Kidney tubule cell (primary cell): ENCODE data around the gene FLACC1.
"Not testable (repeated sequence)": the region's sequence is repeated elsewhere in the genome, so short reads cannot be mapped to it uniquely, and the experiment has no call there.

Experiments used
- DNase-seq: peaks from one replicate; pipeline ENCODE4 v3.0.0-alpha.2; 2018; ENCODE audit warnings: low spot score

FLACC1 gene

DNA sequence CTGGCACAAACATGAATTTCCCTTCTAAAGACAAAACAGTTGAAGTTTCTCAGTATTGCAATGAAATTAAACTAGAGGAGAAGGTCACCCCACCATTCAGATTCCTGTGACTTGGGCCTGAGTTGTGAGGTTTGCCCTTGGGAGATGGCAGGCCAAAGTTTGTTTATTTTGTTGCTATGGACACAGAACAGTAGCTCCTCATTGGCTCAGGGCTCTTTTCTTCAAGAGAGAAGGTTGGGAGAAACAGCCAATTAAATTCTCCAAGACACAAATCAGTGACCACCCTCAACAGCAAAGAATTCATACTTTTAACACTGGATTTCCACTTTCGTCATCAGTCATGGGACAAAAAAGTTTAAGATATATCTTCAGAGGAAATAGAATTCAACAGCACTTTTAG lies at the start of gene FLACC1:
Gene FLACC1, minus strand, starts transcription at position 125 of the 400 bp plus-strand sequence. CDS start 5,941 bp downstream, outside the sequence.
- peak; percentile 61 for DNase-seq

- peak; percentile 46 for DNase-seq
Measured at GRCh38 chr2:201406077-201406662, 49.0 kb upstream of the FLACC1 start.

DNA sequence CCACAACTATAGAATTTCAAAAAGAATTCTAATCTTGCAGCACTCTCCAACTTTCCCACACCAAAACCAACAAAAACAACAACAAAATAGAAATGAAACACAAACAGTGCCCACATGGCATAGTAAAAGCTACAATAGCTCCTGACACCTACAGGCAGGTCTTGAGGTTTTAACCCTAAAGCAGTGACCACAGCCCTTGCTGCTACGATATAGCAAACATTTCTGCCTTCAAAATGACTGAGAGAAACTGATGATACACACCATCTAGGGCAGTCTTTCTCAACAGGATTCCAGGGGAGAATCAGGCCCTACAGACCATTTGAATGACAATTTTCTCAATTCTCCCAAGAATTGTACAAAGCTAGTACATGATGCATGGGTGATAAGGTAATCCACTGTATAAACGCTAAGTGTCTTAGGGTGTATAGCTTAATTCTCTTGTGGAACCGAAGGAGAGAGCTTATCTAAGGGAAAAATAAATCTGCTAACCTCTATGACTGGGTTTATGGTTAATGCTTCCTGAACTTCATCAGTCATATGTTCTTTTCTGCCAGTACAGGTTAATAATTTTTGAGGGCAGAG lies 47.6 kb upstream of the FLACC1 start:
- peak; percentile 33 for DNase-seq

DNA sequence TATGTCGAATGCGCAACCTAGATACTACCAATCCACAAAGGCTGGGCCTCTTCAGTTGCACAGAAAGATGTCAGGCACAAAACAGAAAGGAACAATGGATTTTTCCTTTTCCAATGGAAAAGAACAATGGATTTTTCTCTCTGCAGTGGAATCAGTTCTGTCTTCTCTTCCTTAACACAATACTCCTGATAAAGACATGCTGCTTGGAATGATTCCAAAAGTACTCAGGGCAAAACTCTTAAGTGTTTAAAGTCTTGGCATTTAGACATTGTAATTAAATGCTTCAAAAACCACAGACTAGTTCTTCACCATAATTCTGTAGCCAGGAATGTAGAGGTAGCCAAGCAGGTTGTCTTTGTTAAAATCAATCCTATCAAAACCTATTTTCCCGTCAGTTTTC lies 46.7 kb upstream of the FLACC1 start:
- DNase-seq = peak; percentile 64

- peak; percentile 56 for DNase-seq
Measured at GRCh38 chr2:201402651-201403562, 45.8 kb upstream of the FLACC1 start.

DNA sequence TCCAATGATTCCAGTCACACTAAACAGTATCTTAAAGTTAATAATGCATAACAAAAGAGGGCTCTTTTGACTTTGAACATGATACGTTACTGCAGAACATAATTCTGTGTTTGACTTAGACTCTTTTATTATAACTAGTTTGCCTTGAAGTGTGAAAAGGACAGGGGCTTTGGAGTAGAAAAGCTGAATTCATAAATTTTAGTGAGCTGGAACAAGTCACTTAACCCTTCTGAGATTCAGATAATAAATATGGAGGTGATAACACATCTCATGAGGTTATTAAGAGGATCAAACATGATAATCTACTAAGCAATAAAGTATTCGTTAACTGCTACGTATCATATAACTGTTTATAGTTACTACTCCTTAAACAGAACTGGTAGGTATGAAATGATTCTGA lies 44.7 kb upstream of the FLACC1 start:
- no peak for DNase-seq

- peak; percentile 13 for DNase-seq
Measured at GRCh38 chr2:201396595-201396994, 39.5 kb upstream of the FLACC1 start.

GRCh38 chr2:201383136-201383535 lies 26.0 kb upstream of the FLACC1 start:
- DNase-seq = no peak

DNA sequence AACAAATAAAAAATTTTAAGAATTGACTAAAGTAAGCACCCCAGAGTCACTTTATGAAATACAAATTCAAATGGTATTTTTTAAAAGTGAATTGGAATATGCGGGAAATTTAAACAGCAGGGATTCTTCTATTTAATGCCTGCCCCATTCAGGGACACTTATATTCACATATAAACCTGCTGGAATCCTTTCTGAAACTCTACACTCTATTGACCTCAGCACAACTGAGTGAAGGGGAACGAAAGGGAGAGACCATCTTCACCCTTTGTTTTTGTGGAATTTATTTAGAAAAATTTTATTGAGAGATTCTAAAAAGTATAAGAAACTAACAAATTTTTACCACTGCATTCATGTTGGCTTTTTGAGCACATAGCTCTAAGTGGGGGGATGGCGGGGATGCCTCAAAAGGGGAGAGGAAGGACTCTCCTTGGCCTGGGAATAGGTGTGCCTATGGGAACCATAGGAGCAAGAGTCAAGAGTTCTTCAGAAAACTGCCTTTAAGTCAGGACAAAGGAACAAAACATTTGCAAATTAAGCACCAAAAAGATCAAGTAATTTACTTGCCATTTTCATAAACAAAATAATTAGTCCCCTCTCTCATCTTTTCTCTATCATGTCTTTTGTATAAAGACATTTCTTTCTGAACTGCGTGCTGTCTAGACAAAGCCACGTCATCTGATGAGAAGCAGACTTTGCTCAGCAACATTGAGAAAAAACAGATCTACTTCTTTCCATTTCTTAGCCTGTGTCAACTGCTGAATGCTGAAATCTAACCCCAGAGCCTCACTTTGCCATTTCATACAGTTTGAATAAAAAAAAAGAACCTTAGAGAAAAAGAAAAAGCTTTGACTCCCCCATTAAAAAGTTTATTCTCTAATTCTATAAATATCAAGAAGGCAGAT lies 21.6 kb upstream of the FLACC1 start:
- no peak for DNase-seq

DNA sequence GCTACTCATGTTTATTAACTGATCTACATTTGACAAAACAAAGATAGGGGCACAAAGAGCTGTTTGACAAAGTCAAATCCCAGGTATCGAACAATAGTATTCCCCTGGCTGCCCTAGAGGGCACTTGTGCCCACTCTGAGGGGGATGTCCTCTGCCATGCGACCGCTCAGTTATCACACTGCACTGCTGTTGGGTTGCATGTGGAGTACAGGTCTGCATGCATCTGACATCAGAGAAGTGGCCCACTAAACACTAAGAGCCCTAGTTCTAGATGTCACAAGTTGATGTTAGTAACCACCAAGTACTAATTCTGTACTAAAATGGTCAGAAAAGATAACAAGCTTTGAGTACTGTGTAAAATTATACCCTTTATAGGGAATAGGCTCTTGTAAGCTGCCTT lies 20.1 kb upstream of the FLACC1 start:
- DNase-seq = no peak

- DNase-seq = no peak
Measured at GRCh38 chr2:201369775-201370174, 12.6 kb upstream of the FLACC1 start.

DNA sequence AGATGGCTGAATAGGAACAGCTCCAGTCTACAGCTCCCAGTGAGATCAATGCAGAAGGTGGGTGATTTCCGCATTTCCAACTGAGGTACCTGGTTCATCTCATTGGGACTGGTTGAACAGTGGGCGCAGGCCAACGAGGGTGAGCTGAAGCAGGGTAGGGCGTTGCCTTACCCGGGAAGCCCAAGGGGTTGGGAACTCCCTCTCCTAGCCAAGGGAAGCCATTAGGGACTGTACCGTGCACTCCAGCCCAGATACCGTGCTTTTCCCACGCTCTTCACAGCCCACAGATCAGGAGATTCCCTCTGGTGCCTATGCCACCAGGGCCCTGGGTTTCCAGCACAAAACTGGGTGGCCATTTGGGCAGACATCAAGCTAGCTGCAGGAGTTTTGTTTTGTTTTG lies 12.2 kb upstream of the FLACC1 start:
- not testable (repeated sequence) for DNase-seq

GRCh38 chr2:201366146-201366545 lies 9.0 kb upstream of the FLACC1 start:
- DNase-seq = no peak

- DNase-seq = peak; percentile 70
Measured at GRCh38 chr2:201363857-201364560, 6.9 kb upstream of the FLACC1 start.

GRCh38 chr2:201362396-201362795 lies 5.3 kb upstream of the FLACC1 start:
- peak; percentile 9 for DNase-seq

DNA sequence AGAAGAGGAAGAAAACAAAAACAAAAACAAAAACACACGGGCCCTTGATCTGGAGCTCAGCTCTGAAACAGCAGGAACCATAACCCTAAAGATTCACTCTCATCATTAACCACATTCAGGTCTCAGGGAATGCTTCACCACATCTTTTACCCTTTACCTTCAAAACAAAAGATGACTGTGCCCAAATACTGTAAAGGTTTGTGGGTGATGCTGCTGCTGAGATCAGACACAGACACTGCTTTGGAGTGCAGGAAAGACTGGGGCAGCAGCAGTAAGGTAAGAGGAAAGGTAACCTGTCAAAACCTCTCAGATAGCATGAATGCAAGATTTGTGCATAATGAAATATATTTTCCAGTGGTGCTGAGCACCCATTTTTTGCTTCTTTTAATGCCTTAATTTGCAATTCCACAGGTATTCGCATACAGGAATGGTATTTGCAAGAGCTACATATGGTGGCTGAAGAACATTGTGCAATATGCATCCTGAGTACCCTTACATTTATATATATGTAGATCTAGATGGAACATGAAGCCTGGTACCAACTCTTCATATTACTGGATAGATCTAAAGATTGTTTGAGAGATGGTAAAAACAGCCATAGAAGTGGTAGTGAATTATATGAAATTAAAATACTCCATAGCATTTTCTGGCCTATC lies 4.1 kb upstream of the FLACC1 start:
- DNase-seq = no peak

DNA sequence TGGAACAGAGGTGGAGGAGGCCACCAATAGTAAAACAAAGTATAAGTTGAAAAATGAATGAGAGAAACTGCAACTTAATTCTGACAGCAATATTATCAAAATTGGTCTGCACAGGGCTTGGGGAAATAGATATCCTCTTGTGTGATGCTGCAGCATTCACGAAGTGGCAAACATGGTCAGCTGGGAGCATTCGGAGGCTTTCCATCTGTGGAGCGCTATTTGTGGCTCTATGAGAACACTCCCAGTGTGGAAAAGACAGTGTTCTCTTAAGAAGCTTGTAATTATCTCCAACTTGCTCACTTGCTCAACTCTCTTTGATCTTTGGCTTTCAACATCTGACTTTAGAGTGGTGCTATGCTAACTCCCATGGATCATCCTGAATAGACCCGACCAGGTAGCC lies 3.1 kb upstream of the FLACC1 start:
- DNase-seq = no peak

- peak; percentile 82 for DNase-seq
Measured at GRCh38 chr2:201358684-201359083, 1.5 kb upstream of the FLACC1 start.

DNA sequence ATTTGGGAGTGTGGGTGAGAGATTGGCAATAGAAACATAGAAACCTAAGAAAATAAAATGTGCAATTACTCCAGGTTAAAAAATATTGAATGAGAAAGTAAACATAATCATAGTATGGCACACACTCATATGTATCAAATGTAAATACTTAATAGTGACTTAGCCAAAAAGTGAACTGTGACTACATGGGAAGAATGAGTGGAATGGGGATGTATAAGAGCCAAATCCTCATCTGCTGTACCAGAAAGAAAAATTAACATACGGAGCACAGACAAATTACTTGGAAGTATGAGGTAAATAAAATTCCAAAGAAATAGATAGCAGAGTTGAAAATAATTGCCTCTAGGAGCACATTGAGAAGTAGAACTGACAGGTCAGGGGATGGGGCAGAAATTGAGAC lies 4.0 kb downstream of the FLACC1 start:
- no peak for DNase-seq

DNA sequence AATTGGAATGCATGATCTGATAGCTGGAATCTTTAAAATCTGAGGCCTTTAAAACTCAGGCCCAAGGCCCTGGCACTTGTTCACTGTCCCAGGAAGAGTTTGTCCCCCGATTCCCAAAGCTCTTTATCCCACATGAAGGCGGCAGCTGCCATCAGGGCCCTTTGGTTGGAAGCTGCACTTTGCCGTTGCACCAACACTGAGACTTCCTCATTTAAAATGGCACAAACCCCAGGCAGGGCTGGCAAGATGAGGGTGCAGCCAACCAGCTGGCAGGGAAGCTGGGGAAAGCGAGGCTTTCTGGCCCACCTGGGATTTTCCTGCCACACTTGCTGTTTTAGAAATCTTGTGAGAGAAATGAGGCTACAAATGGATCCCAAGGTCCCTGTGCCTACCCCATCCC lies 6.3 kb downstream of the FLACC1 start:
- no peak for DNase-seq

DNA sequence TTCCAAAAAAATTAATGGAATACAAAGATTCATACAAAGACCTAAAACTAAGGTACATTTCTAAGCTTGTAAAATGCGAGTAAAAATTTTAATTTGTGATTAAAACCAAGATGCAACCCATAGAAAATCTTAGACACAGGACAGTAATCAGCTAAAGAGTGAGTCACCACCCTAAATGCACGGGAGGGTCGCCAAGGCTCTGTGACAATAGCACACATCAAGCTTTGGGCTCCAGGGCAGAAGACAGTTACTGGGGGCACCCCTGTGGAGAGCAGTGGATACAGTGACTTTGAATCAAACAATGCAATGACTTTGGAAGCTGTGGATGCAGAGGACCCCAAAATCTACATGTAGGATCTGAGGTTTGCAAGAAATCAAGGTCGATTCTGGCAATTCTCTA lies 7.5 kb downstream of the FLACC1 start:
- DNase-seq = no peak
